BE2C (cell line): Measurements from ENCODE around the gene RBM15B.

ENCODE experiments used
- DNase-seq: peaks from one replicate; pipeline ENCODE4 v3.0.0-alpha.2; 2020
- H3K27me3 ChIP-seq: fragments of 250-450 bp; sonication (Bioruptor Pico); 2 replicates; pipeline ENCODE4 v1.5.1; 2020; ENCODE audit warnings: mild to moderate bottlenecking
- H3K36me3 ChIP-seq: fragments of 250-450 bp; sonication (Bioruptor Pico); 2 replicates; pipeline ENCODE4 v1.5.1; 2020; ENCODE audit warnings: mild to moderate bottlenecking
- H3K4me1 ChIP-seq: fragments of 250-450 bp; sonication (Bioruptor Pico); 2 replicates; pipeline ENCODE4 v1.5.1; 2020
- H3K4me3 ChIP-seq: 2 replicates; pipeline ENCODE4 v1.5.1; 2011; ENCODE audit warnings: low read depth, low read length
- H3K9me3 ChIP-seq: fragments of 250-450 bp; sonication (Bioruptor Pico); 2 replicates; pipeline ENCODE4 v1.5.1; 2020
- TF ChIP-seq, protein P1 (sequence below): IDR thresholded peaks from 2 replicates; pipeline ENCODE4 v1.5.1; 2012; ENCODE audit warnings: mild to moderate bottlenecking, low read depth, low read length

RBM15B gene

DNA sequence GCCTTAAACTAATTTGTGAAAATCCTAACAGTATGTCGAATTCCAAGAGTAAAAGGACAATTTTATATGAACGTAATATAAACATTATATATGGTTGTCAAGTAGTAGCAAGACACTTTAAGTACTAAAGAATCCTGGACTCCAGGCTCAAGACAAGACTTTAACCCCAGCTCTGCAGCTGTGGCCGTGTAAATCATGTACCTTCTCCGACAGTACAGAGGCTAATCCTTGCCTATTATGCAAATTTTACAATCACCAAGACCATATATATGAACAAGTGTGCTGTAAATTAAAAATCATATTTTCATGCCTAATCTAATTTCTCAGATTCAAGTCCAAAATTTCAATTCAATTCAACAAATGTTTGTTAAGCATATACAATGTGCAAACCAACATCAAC is 35.8 kb downstream of the RBM15B start:
- no peak for DNase-seq
- H3K36me3 ChIP-seq, result no peaks in the 10 kb centered on the region; the same call in 1 of the 2 replicates
- no peaks in the 10 kb centered on the region for H3K27me3 ChIP-seq
- no peaks in the 10 kb centered on the region for H3K9me3 ChIP-seq
- H3K4me3 ChIP-seq, result no peak overlapping the region
- TF ChIP-seq, protein P1, sequence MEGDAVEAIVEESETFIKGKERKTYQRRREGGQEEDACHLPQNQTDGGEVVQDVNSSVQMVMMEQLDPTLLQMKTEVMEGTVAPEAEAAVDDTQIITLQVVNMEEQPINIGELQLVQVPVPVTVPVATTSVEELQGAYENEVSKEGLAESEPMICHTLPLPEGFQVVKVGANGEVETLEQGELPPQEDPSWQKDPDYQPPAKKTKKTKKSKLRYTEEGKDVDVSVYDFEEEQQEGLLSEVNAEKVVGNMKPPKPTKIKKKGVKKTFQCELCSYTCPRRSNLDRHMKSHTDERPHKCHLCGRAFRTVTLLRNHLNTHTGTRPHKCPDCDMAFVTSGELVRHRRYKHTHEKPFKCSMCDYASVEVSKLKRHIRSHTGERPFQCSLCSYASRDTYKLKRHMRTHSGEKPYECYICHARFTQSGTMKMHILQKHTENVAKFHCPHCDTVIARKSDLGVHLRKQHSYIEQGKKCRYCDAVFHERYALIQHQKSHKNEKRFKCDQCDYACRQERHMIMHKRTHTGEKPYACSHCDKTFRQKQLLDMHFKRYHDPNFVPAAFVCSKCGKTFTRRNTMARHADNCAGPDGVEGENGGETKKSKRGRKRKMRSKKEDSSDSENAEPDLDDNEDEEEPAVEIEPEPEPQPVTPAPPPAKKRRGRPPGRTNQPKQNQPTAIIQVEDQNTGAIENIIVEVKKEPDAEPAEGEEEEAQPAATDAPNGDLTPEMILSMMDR, result no peak
- H3K4me1 ChIP-seq, result no peaks in the 10 kb centered on the region

DNA sequence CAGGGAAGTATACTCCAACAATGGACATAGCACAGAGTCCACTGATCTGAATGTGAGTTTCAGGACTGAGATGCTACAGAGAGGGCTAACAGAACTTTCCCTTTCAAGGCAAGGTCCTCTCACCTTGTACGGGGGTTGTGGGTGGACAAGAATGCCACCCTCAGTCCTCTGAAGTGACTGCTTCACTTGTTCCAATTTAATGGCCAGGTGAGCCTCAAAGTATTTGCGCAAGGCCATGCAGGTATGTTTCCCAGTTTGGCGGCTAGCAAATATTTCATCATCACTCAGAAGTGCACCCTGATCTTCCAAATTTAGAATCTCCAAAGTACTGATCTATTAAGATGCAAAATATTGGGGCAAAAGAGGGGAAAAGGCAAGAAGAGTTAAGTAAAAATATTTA is 38.1 kb downstream of the RBM15B start:
- DNase-seq, result no peak
- H3K9me3 ChIP-seq, result no peaks in the 10 kb centered on the region
- H3K4me3 ChIP-seq, result no peak overlapping the region
- no peaks in the 10 kb centered on the region for H3K27me3 ChIP-seq
- H3K4me1 ChIP-seq, result no peaks in the 10 kb centered on the region
- TF ChIP-seq, protein P1, result no peak
- H3K36me3 ChIP-seq, result no peaks in the 10 kb centered on the region; the same call in 1 of the 2 replicates

DNA sequence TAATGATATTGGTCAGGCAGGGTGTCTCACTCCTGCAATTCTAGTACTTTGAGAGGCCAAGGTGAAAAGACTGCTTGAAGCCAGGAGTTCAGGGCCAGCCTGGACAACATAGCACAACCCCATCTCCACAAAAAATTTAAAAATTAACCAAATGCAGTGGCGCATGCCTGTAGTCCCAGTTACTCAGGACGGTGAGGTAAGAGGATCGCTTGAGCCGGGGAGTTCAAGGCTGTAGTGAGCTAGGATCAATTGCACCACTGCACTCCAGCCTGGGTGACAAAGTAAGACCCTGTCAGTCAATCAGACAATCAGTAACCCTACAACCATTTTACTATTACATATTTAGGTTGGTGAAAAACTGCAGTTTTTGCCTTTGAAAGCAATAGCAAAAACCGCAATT is 43.0 kb downstream of the RBM15B start:
- Histone ChIP-seq H3K36me3 (no peaks in the 10 kb centered on the region), H3K4me3 (no peak overlapping the region), H3K4me1 (no peaks in the 10 kb centered on the region), H3K27me3 (no peaks in the 10 kb centered on the region), H3K9me3 (no peaks in the 10 kb centered on the region)
- DNase-seq, result no peak
- TF ChIP-seq, protein P1, result no peak

DNA sequence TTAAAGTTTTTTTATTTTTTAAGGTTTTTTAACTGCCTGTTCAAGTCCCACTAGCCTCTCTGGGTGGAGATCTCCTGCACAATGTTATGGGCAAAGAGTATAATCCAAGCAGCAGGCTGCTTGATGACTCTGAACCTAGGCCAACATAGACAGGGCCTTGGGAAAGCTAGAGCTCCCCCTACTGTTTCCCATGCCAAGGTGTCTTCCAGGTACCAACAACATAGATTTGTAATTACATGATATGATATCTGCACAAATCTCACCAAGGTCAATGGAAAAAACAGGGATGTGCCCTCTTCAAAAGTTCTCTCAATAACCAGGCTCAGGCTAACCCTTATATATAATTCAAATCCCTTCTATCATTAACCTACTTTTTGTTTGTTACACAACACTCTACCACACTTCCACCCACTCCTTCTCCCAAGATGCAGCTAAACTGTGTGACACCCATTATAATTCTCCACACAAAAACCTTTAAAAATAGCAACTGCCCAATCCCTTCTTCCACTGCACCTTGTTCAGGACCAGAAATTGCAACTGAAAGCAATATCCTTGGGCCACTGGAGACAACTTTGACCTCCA is 43.8 kb downstream of the RBM15B start:
- TF ChIP-seq, protein P1, result peak; percentile 74
- H3K27me3 ChIP-seq, result no peaks in the 10 kb centered on the region
- no peaks in the 10 kb centered on the region for H3K36me3 ChIP-seq
- no peak overlapping the region for H3K4me3 ChIP-seq
- no peaks in the 10 kb centered on the region for H3K4me1 ChIP-seq
- no peaks in the 10 kb centered on the region for H3K9me3 ChIP-seq
- peak; percentile 19 for DNase-seq

- no peak for DNase-seq
- no peaks in the 10 kb centered on the region for H3K9me3 ChIP-seq
- no peak overlapping the region for H3K4me3 ChIP-seq
- TF ChIP-seq, protein P1, result no peak
- no peaks in the 10 kb centered on the region for H3K4me1 ChIP-seq
- H3K36me3 ChIP-seq, result peaks cover 4% of the 10 kb centered on the region; the same call in 1 of the 2 replicates
- H3K27me3 ChIP-seq, result no peaks in the 10 kb centered on the region
These were observed 46.0 kb downstream of the RBM15B start for GRCh38 chr3:51436998-51437639.

- Histone ChIP-seq H3K4me1 (no peaks in the 10 kb centered on the region), H3K36me3 (peaks cover 4% of the 10 kb centered on the region; the same call in 1 of the 2 replicates), H3K4me3 (no peak overlapping the region), H3K9me3 (no peaks in the 10 kb centered on the region), H3K27me3 (no peaks in the 10 kb centered on the region)
- TF ChIP-seq, protein P1, result no peak
- no peak for DNase-seq
These were observed 50.4 kb downstream of the RBM15B start for GRCh38 chr3:51441282-51442030.
